HepG2 (cell line): Measurements from ENCODE around the gene GLOD4. TPM values are rescaled to one million over a fixed set of nuclear protein-coding genes. Genes with fewer than 3 reads are reported as not detected.

Experiments
- DPF2 ChIP-seq: sonication (generic); formaldehyde crosslinking; IDR thresholded peaks from 2 replicates; pipeline ENCODE4 v1.4.0; 2020; ENCODE audit warnings: mild to moderate bottlenecking, low read depth, missing genetic modification reagents, borderline replicate concordance
- KDM2A ChIP-seq: sonication (generic); formaldehyde crosslinking; IDR thresholded peaks from 2 replicates; pipeline ENCODE4 v1.4.0; 2020; ENCODE audit warnings: low read depth, missing genetic modification reagents, borderline replicate concordance
- NFKB2 ChIP-seq: sonication (generic); formaldehyde crosslinking; IDR thresholded peaks from 2 replicates; pipeline ENCODE4 v1.4.0; 2020; ENCODE audit warnings: missing genetic modification reagents, borderline replicate concordance
- ZFX ChIP-seq: sonication (generic); formaldehyde crosslinking; IDR thresholded peaks from 2 replicates; pipeline ENCODE4 v1.4.0; 2020; ENCODE audit warnings: mild to moderate bottlenecking, low read depth, missing genetic modification reagents, moderate library complexity
- ZMYM4 ChIP-seq: sonication (generic); formaldehyde crosslinking; IDR thresholded peaks from 2 replicates; pipeline ENCODE4 v1.8.1; 2023; ENCODE audit warnings: mild to moderate bottlenecking, missing genetic modification reagents
- ZNF33B ChIP-seq: sonication (generic); formaldehyde crosslinking; IDR thresholded peaks from 2 replicates; pipeline ENCODE4 v1.5.1; 2020; ENCODE audit warnings: mild to moderate bottlenecking, missing genetic modification reagents
- polyA plus RNA-seq, 8 experiments: library from polyadenylated mRNA; depleted of rRNA in 3 of 8; stranded (reverse) in 7 of 8; unstranded in 1 of 8; fragments of >200 nt; fragmentation: Illumina TruSeq in 4 of 8; extraction: Trizol in 4 of 8; gene quantifications; 2 replicates each; pipeline versions ENCODE4 v1.2.1 to v1.2.3, GENCODE V29; 2011 to 2016; ENCODE audit warnings: low read depth in 4 of 8, missing spikeins in 1 of 8, mixed read lengths in 1 of 8; ENCODE audit not compliant: insufficient read depth in 1 of 8
- total RNA-seq, 5 experiments: library from RNA; depleted of rRNA; stranded (reverse); fragments of >200 nt; fragmentation: Illumina TruSeq; extraction: Trizol; gene quantifications; 2 replicates each; pipeline ENCODE4 v1.2.3, GENCODE V29; 2016; ENCODE audit warnings: low read depth in 1 of 5
- TF ChIP-seq, protein P1 (sequence below): sonication (generic); formaldehyde crosslinking; IDR thresholded peaks from 2 replicates; pipeline ENCODE4 v1.4.0; 2020; ENCODE audit warnings: missing genetic modification reagents
- TF ChIP-seq, protein P2 (sequence below): IDR thresholded peaks from 2 replicates; pipeline ENCODE4 v1.6.1; 2016; ENCODE audit warnings: mild to moderate bottlenecking, missing biosample characterization, missing genetic modification reagents
- TF ChIP-seq, protein P3 (sequence below): sonication (generic); formaldehyde crosslinking; IDR thresholded peaks from 2 replicates; pipeline ENCODE4 v1.4.0; 2020; ENCODE audit warnings: missing genetic modification reagents
- TF ChIP-seq, protein P4 (sequence below): sonication (generic); formaldehyde crosslinking; conservative IDR thresholded peaks from 2 replicates; pipeline ENCODE4 v1.4.0; 2020; ENCODE audit warnings: missing genetic modification reagents
- TF ChIP-seq, protein P5 (sequence below): sonication (generic); formaldehyde crosslinking; IDR thresholded peaks from 2 replicates; pipeline ENCODE4 v1.4.0; 2020; ENCODE audit warnings: missing genetic modification reagents; ENCODE audit errors: not compliant biosample characterization
- TF ChIP-seq, protein P6 (sequence below): sonication (generic); formaldehyde crosslinking; IDR thresholded peaks from 2 replicates; pipeline ENCODE4 v1.9.0; 2021; ENCODE audit warnings: missing genetic modification reagents, mild to moderate bottlenecking, borderline replicate concordance
- TF ChIP-seq, protein P7 (sequence below): IDR thresholded peaks from 2 replicates; pipeline ENCODE4 v1.6.1; 2016; ENCODE audit warnings: missing compliant biosample characterization, missing genetic modification reagents, borderline replicate concordance

Gene GLOD4
- total and polyA plus RNA-seq, 2 of the 13 experiments (the other 11 are each of a cell fraction or from before 2014, with no cell fraction given) = 53.7 to 87.8 TPM

DNA sequence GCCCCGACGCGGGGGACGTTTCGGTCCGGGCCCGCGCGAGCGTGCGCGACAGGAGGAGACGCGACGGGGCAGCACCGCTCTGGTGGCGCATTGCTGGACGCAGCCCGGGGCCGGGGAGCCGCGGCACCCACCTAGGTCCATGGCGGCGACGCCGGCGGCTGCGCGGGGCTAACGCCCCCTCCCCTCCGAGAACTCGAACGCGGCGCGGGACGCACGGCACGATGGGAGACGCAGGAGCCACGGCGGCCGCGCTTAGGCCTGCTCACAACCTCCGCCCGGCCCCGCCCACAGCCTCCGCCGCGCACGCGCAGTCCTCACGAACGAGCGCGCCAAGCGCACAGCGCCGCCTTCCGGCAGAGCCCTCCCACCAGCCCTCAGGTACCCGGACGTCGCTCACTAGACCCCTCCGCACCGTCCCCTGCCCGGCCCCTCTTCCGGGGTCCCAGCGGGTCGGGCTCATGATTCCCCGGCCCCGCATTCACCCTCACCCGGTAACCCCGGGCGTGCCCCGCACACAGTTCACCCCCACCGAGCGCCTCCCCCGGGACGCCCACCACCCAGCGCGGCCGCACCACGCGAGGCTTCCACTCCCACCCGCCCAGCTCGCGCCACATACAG lies 30.0 kb downstream of the GLOD4 start, which contains the start of gene GEMIN4 (continued):
- TF ChIP-seq, protein P1, sequence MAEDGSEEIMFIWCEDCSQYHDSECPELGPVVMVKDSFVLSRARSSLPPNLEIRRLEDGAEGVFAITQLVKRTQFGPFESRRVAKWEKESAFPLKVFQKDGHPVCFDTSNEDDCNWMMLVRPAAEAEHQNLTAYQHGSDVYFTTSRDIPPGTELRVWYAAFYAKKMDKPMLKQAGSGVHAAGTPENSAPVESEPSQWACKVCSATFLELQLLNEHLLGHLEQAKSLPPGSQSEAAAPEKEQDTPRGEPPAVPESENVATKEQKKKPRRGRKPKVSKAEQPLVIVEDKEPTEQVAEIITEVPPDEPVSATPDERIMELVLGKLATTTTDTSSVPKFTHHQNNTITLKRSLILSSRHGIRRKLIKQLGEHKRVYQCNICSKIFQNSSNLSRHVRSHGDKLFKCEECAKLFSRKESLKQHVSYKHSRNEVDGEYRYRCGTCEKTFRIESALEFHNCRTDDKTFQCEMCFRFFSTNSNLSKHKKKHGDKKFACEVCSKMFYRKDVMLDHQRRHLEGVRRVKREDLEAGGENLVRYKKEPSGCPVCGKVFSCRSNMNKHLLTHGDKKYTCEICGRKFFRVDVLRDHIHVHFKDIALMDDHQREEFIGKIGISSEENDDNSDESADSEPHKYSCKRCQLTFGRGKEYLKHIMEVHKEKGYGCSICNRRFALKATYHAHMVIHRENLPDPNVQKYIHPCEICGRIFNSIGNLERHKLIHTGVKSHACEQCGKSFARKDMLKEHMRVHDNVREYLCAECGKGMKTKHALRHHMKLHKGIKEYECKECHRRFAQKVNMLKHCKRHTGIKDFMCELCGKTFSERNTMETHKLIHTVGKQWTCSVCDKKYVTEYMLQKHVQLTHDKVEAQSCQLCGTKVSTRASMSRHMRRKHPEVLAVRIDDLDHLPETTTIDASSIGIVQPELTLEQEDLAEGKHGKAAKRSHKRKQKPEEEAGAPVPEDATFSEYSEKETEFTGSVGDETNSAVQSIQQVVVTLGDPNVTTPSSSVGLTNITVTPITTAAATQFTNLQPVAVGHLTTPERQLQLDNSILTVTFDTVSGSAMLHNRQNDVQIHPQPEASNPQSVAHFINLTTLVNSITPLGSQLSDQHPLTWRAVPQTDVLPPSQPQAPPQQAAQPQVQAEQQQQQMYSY = no peak
- TF ChIP-seq NFKB2 (no peak), ZNF33B (CRISPR knock-in tag) (0 out of 2 replicates have a peak, but pooled peaks have one; percentile 17), ZFX (CRISPR knock-in tag) (peak; percentile 95), ZMYM4 (CRISPR knock-in tag) (peak; percentile 78; the same call in 1 of the 2 replicates), KDM2A (CRISPR knock-in tag) (peak; percentile 80; the same call in 1 of the 2 replicates), DPF2 (CRISPR knock-in tag) (no peak; the same call in 1 of the 2 replicates)
- TF ChIP-seq, protein P2, sequence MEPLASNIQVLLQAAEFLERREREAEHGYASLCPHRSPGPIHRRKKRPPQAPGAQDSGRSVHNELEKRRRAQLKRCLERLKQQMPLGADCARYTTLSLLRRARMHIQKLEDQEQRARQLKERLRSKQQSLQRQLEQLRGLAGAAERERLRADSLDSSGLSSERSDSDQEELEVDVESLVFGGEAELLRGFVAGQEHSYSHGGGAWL = peak; percentile 52; the same call in 1 of the 2 replicates
- TF ChIP-seq, protein P3, sequence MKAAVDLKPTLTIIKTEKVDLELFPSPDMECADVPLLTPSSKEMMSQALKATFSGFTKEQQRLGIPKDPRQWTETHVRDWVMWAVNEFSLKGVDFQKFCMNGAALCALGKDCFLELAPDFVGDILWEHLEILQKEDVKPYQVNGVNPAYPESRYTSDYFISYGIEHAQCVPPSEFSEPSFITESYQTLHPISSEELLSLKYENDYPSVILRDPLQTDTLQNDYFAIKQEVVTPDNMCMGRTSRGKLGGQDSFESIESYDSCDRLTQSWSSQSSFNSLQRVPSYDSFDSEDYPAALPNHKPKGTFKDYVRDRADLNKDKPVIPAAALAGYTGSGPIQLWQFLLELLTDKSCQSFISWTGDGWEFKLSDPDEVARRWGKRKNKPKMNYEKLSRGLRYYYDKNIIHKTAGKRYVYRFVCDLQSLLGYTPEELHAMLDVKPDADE = no peak; the same call in 1 of the 2 replicates
- TF ChIP-seq, protein P4, sequence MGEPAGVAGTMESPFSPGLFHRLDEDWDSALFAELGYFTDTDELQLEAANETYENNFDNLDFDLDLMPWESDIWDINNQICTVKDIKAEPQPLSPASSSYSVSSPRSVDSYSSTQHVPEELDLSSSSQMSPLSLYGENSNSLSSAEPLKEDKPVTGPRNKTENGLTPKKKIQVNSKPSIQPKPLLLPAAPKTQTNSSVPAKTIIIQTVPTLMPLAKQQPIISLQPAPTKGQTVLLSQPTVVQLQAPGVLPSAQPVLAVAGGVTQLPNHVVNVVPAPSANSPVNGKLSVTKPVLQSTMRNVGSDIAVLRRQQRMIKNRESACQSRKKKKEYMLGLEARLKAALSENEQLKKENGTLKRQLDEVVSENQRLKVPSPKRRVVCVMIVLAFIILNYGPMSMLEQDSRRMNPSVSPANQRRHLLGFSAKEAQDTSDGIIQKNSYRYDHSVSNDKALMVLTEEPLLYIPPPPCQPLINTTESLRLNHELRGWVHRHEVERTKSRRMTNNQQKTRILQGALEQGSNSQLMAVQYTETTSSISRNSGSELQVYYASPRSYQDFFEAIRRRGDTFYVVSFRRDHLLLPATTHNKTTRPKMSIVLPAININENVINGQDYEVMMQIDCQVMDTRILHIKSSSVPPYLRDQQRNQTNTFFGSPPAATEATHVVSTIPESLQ (CRISPR knock-in tag) = no peak
- TF ChIP-seq, protein P5, sequence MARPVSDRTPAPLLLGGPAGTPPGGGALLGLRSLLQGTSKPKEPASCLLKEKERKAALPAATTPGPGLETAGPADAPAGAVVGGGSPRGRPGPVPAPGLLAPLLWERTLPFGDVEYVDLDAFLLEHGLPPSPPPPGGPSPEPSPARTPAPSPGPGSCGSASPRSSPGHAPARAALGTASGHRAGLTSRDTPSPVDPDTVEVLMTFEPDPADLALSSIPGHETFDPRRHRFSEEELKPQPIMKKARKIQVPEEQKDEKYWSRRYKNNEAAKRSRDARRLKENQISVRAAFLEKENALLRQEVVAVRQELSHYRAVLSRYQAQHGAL (CRISPR knock-in tag) = no peak
- TF ChIP-seq, protein P6, sequence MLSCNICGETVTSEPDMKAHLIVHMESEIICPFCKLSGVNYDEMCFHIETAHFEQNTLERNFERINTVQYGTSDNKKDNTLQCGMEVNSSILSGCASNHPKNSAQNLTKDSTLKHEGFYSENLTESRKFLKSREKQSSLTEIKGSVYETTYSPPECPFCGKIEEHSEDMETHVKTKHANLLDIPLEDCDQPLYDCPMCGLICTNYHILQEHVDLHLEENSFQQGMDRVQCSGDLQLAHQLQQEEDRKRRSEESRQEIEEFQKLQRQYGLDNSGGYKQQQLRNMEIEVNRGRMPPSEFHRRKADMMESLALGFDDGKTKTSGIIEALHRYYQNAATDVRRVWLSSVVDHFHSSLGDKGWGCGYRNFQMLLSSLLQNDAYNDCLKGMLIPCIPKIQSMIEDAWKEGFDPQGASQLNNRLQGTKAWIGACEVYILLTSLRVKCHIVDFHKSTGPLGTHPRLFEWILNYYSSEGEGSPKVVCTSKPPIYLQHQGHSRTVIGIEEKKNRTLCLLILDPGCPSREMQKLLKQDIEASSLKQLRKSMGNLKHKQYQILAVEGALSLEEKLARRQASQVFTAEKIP = no peak
- TF ChIP-seq, protein P7, sequence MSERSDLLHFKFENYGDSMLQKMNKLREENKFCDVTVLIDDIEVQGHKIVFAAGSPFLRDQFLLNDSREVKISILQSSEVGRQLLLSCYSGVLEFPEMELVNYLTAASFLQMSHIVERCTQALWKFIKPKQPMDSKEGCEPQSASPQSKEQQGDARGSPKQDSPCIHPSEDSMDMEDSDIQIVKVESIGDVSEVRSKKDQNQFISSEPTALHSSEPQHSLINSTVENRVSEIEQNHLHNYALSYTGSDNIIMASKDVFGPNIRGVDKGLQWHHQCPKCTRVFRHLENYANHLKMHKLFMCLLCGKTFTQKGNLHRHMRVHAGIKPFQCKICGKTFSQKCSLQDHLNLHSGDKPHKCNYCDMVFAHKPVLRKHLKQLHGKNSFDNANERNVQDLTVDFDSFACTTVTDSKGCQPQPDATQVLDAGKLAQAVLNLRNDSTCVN (CRISPR knock-in tag) = peak; percentile 71
